Measurements from ENCODE around the gene MYO1C. TPM values are rescaled to one million over a fixed set of nuclear protein-coding genes. Genes with fewer than 3 reads are reported as not detected.
"Not testable (repeated sequence)": the region's sequence is repeated elsewhere in the genome, so short reads cannot be mapped to it uniquely, and the experiment has no call there.

MYO1C gene
- total RNA-seq, 1 experiment from 2014 or later: 171 TPM

GRCh38 chr17:1511756-1512321, 19.4 kb upstream of the MYO1C start:
- Histone ChIP-seq H3K27me3 (replicated peaks; ENCODE audit: control insufficient read depth, insufficient read depth, low read length) (no peaks in the 10 kb centered on the region), H3K4me3 (ENCODE audit: low read depth, low read length) (no peak overlapping the region), H3K9me3 (no peaks in the 10 kb centered on the region), H3K4me1 (peaks cover 9% of the 10 kb centered on the region), H3K36me3 (ENCODE audit: control insufficient read depth, insufficient read depth, low read length) (no peaks in the 10 kb centered on the region; the same call in 1 of the 2 replicates)
- intact Hi-C loops (cut with micrococcal nuclease; ENCODE audit: unreplicated experiment): no loop called here
- no peak for TF ChIP-seq CTCF (IDR thresholded peaks at IDR 0.05; ENCODE audit: insufficient read depth in 1 of 2, low read depth in 1 of 2, low read length in 1 of 2, severe bottlenecking in 1 of 2, unreplicated experiment in 1 of 2)
- peaks cover 24% of the 10 kb centered on the region for H3K4me1 Mint-ChIP-seq (ENCODE audit: low read depth, unreplicated experiment)
- H3K27ac Mint-ChIP-seq (ENCODE audit: unreplicated experiment): no peak overlapping the region
- ChIA-PET POLR2A (no interaction called here), CTCF (no interaction called here)
- H3K4me3 Mint-ChIP-seq (ENCODE audit: unreplicated experiment): no peak overlapping the region
- no peaks in the 10 kb centered on the region for H3K27me3 Mint-ChIP-seq (ENCODE audit: insufficient read depth, unreplicated experiment)
- H3K36me3 Mint-ChIP-seq (ENCODE audit: insufficient read depth, unreplicated experiment): peaks cover 26% of the 10 kb centered on the region
- BruUV-seq (replicated peaks): no TSS peak
- no peak for DNase-seq
- no peaks in the 10 kb centered on the region for H3K9me3 Mint-ChIP-seq (ENCODE audit: unreplicated experiment)

- H3K36me3 ChIP-seq (ENCODE audit: control insufficient read depth, insufficient read depth, low read length): no peaks in the 10 kb centered on the region; the same call in 1 of the 2 replicates
- Mint-ChIP-seq H3K27me3 (ENCODE audit: insufficient read depth, unreplicated experiment) (no peaks in the 10 kb centered on the region), H3K4me1 (ENCODE audit: low read depth, unreplicated experiment) (peaks cover 24% of the 10 kb centered on the region), H3K27ac (ENCODE audit: unreplicated experiment) (no peak overlapping the region), H3K9me3 (ENCODE audit: unreplicated experiment) (no peaks in the 10 kb centered on the region), H3K36me3 (ENCODE audit: insufficient read depth, unreplicated experiment) (peaks cover 21% of the 10 kb centered on the region), H3K4me3 (ENCODE audit: unreplicated experiment) (no peak overlapping the region)
- DNase-seq: no peak
- no TSS peak for BruUV-seq (replicated peaks)
- no peak for TF ChIP-seq CTCF (IDR thresholded peaks at IDR 0.05; ENCODE audit: insufficient read depth in 1 of 2, low read depth in 1 of 2, low read length in 1 of 2, severe bottlenecking in 1 of 2, unreplicated experiment in 1 of 2)
- intact Hi-C loops (cut with micrococcal nuclease; ENCODE audit: unreplicated experiment): no loop called here
- H3K9me3 ChIP-seq: no peaks in the 10 kb centered on the region
- H3K4me1 ChIP-seq: peaks cover 9% of the 10 kb centered on the region
- no peaks in the 10 kb centered on the region for H3K27me3 ChIP-seq (replicated peaks; ENCODE audit: control insufficient read depth, insufficient read depth, low read length)
- ChIA-PET CTCF (no interaction called here), POLR2A (no interaction called here)
- no peak overlapping the region for H3K4me3 ChIP-seq (ENCODE audit: low read depth, low read length)
These were observed 18.8 kb upstream of the MYO1C start for GRCh38 chr17:1511290-1511689.

- H3K27ac Mint-ChIP-seq (ENCODE audit: unreplicated experiment): peak overlapping the region; percentile 7
These were observed 16.9 kb upstream of the MYO1C start for GRCh38 chr17:1509290-1509881.

GRCh38 chr17:1508709-1509108, 16.2 kb upstream of the MYO1C start:
- BruUV-seq (replicated peaks); H3K9me3 Mint-ChIP-seq (ENCODE audit: unreplicated experiment); H3K4me1 ChIP-seq; H3K36me3 ChIP-seq (ENCODE audit: control insufficient read depth, insufficient read depth, low read length); H3K4me3 ChIP-seq (ENCODE audit: low read depth, low read length); H3K27me3 ChIP-seq (replicated peaks; ENCODE audit: control insufficient read depth, insufficient read depth, low read length); H3K27ac Mint-ChIP-seq (ENCODE audit: unreplicated experiment); H3K36me3 Mint-ChIP-seq (ENCODE audit: insufficient read depth, unreplicated experiment); H3K4me3 Mint-ChIP-seq (ENCODE audit: unreplicated experiment); POLR2A ChIA-PET; H3K9me3 ChIP-seq; DNase-seq; H3K27me3 Mint-ChIP-seq (ENCODE audit: insufficient read depth, unreplicated experiment): not testable (repeated sequence)
- peaks cover 12% of the 10 kb centered on the region for H3K4me1 Mint-ChIP-seq (ENCODE audit: low read depth, unreplicated experiment)
- intact Hi-C loops (cut with micrococcal nuclease; ENCODE audit: unreplicated experiment): loop anchor here (2.0 kb wide), 1 partner anchor 18 kb away; no protein-coding TSS in a partner anchor
- CTCF ChIA-PET: interaction anchor here (1.5 kb wide), 1 partner anchor 121 kb away, joined by 6 read pairs; no protein-coding TSS in a partner anchor

More at GRCh38 chr17:1509290-1509881, 16.9 kb upstream of the MYO1C start:
- Histone ChIP-seq H3K9me3 (no peaks in the 10 kb centered on the region), H3K36me3 (ENCODE audit: control insufficient read depth, insufficient read depth, low read length) (no peaks in the 10 kb centered on the region; the same call in 1 of the 2 replicates), H3K27me3 (replicated peaks; ENCODE audit: control insufficient read depth, insufficient read depth, low read length) (no peaks in the 10 kb centered on the region), H3K4me1 (no peaks in the 10 kb centered on the region), H3K4me3 (ENCODE audit: low read depth, low read length) (no peak overlapping the region)
- Mint-ChIP-seq H3K36me3 (ENCODE audit: insufficient read depth, unreplicated experiment) (peaks cover 10% of the 10 kb centered on the region), H3K4me1 (ENCODE audit: low read depth, unreplicated experiment) (peaks cover 16% of the 10 kb centered on the region), H3K9me3 (ENCODE audit: unreplicated experiment) (no peaks in the 10 kb centered on the region), H3K27me3 (ENCODE audit: insufficient read depth, unreplicated experiment) (no peaks in the 10 kb centered on the region), H3K4me3 (ENCODE audit: unreplicated experiment) (no peak overlapping the region)
- BruUV-seq (replicated peaks): no TSS peak
- DNase-seq: peak; percentile 49 to 64
- CTCF ChIA-PET: interaction anchor here (0.5 to 1.5 kb wide), 2 partner anchors 19 to 120 kb away, joined by 6 read pairs; no protein-coding TSS in a partner anchor
- intact Hi-C loops (cut with micrococcal nuclease; ENCODE audit: unreplicated experiment): loop anchor here (2.0 kb wide), 1 partner anchor 19 kb away; no protein-coding TSS in a partner anchor
- no peak for TF ChIP-seq CTCF (IDR thresholded peaks at IDR 0.05; ENCODE audit: insufficient read depth in 1 of 2, low read depth in 1 of 2, low read length in 1 of 2, severe bottlenecking in 1 of 2, unreplicated experiment in 1 of 2)
- POLR2A ChIA-PET: no interaction called here
